Measurements from ENCODE around the gene MINDY4B. TPM values are rescaled to one million over a fixed set of nuclear protein-coding genes. Genes with fewer than 3 reads are reported as not detected.
A peak's percentile ranks its signal among the peaks of the same experiment; 100 is the strongest.

MINDY4B gene
- total and polyA plus RNA-seq, 10 of the 15 experiments (the other 5 are each of a cell fraction or from before 2014, with no cell fraction given) = not detected

DNA sequence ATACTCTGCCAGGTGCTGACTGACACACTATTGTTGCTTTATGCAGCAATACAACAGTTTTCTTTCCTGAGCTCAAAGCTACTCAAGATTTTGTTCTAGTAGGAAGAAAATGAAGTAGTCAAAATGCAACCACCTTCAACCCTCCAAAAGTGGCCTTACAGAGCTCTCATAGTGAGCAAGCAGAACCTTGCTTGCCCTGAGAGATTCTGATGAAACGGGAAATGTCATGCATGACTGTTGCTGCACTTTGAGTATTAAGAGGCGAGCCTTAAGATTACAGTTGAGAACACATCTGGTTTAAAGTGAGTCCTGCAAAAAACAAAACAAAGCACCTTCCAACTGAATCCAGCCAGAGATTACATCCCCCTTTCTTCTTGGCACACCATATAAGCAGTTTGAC lies 29.7 kb downstream of the MINDY4B start:
- ATAC-seq = peak; percentile 40; the same call in 1 of the 3 replicates

DNA sequence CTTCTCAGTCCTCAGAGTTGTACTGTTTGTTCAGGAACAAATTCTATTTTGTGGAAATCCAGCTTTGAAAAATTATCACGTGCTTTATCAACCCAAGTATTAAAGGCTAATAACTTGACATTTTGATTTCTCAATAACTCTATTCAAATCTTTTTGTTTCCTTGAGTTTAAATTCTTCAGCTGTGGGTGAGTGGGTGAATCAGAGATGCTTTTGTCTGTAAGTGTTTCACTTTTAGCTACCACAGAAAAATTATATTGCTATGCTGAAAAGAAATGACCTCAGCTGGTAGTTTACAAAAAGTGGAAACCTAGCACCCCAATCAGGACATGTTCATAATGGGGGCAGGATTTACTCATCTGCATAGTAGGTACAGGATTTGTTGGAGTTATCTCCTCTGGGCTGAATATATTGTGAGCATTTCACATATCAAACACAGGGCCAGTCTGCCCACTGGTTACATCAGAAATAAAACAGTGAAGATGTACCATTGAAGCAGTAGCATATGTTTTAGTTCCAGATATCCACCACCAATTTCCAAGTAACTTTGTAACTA lies 30.5 kb downstream of the MINDY4B start:
- Histone ChIP-seq H3K27ac (ENCODE audit: control insufficient read depth, insufficient read depth) (no peak overlapping the region), H3K9ac (ENCODE audit: control insufficient read depth, insufficient read depth, low read length) (no peak overlapping the region), H3K79me2 (ENCODE audit: control insufficient read depth, insufficient read depth, low read length) (no peaks in the 10 kb centered on the region), H2AFZ (ENCODE audit: control insufficient read depth, low read depth, low read length) (no peak overlapping the region), H3K4me1 (ENCODE audit: control insufficient read depth, insufficient read depth, low read length) (no peaks in the 10 kb centered on the region; the same call in 1 of the 2 replicates), H3K36me3 (ENCODE audit: control insufficient read depth in 2 of 2, insufficient read depth in 2 of 2, low read length in 1 of 2) (no peaks in the 10 kb centered on the region), H3K9me3 (replicated peaks; ENCODE audit: control insufficient read depth, insufficient read depth, low read length) (no peaks in the 10 kb centered on the region), H3K27me3 (replicated peaks in 1 of 2; ENCODE audit: control insufficient read depth in 2 of 2, insufficient read depth in 2 of 2, low read length in 1 of 2) (no peaks in the 10 kb centered on the region; a peak in 1 of 4 replicates), H3K4me3 (no peak overlapping the region), H4K20me1 (ENCODE audit: control insufficient read depth, insufficient read depth) (no peaks in the 10 kb centered on the region), H3K4me2 (ENCODE audit: control insufficient read depth, insufficient read depth) (no peak overlapping the region)
- intact Hi-C loops (cut with micrococcal nuclease; ENCODE audit: unreplicated experiment) (no loop called here), in situ Hi-C loops (cut with MboI) (no loop called here)
- no TSS peak for BruUV-seq (replicated peaks)
- no peak for ATAC-seq
- DNase-seq (ENCODE audit: low read depth, low spot score) = no peak
- FAIRE-seq = no peak
- SMC1A ChIA-PET (ENCODE audit: uncharacterized antibody, unreplicated experiment) = interaction anchor here (1.6 kb wide), 1 partner anchor 87 kb away, joined by 3 read pairs; no protein-coding TSS in a partner anchor
- CTCF ChIA-PET = interaction anchor here (1.1 to 1.3 kb wide), 2 partner anchors 87 to 347 kb away, joined by 3 to 7 read pairs; no protein-coding TSS in a partner anchor
- POLR2A ChIA-PET = no interaction called here
- no peak for TF ChIP-seq TAF1 (IDR thresholded peaks at IDR 0.05; ENCODE audit: borderline replicate concordance, low read depth, low read length)
- RAD21 ChIA-PET (ENCODE audit: unreplicated experiment) = no interaction called here
- 0% methylated on average over 1 of the region's 1 CpG for WGBS (ENCODE audit: insufficient coverage, insufficient replicate concordance, low lambda C conversion rate, missing lambda C conversion rate)

More for the DNA sequence above, 29.7 kb downstream of the MINDY4B start:
- Histone ChIP-seq H3K36me3 (ENCODE audit: control insufficient read depth in 2 of 2, insufficient read depth in 2 of 2, low read length in 1 of 2) (no peaks in the 10 kb centered on the region), H3K4me2 (ENCODE audit: control insufficient read depth, insufficient read depth) (no peak overlapping the region), H3K27ac (ENCODE audit: control insufficient read depth, insufficient read depth) (no peak overlapping the region), H2AFZ (ENCODE audit: control insufficient read depth, low read depth, low read length) (no peak overlapping the region), H3K27me3 (replicated peaks in 1 of 2; ENCODE audit: control insufficient read depth in 2 of 2, insufficient read depth in 2 of 2, low read length in 1 of 2) (no peaks in the 10 kb centered on the region; a peak in 1 of 4 replicates), H3K9me3 (replicated peaks; ENCODE audit: control insufficient read depth, insufficient read depth, low read length) (no peaks in the 10 kb centered on the region), H3K79me2 (ENCODE audit: control insufficient read depth, insufficient read depth, low read length) (no peaks in the 10 kb centered on the region), H4K20me1 (ENCODE audit: control insufficient read depth, insufficient read depth) (no peaks in the 10 kb centered on the region), H3K4me3 (no peak overlapping the region), H3K9ac (ENCODE audit: control insufficient read depth, insufficient read depth, low read length) (no peak overlapping the region), H3K4me1 (ENCODE audit: control insufficient read depth, insufficient read depth, low read length) (no peaks in the 10 kb centered on the region; the same call in 1 of the 2 replicates)
- 3% methylated on average over 2 of the region's 2 CpGs for WGBS (ENCODE audit: insufficient coverage, insufficient replicate concordance, low lambda C conversion rate, missing lambda C conversion rate)
- FAIRE-seq (no peak), DNase-seq (ENCODE audit: low read depth, low spot score) (no peak)
- ChIA-PET RAD21 (ENCODE audit: unreplicated experiment) (no interaction called here), POLR2A (no interaction called here), CTCF (no interaction called here), SMC1A (ENCODE audit: uncharacterized antibody, unreplicated experiment) (interaction anchor here (1.6 kb wide), 1 partner anchor 88 kb away, joined by 3 read pairs; no protein-coding TSS in a partner anchor)
- intact Hi-C loops (cut with micrococcal nuclease; ENCODE audit: unreplicated experiment) (no loop called here), in situ Hi-C loops (cut with MboI) (no loop called here)
- no TSS peak for BruUV-seq (replicated peaks)
- TF ChIP-seq BACH1 (IDR thresholded peaks at IDR 0.05; ENCODE audit: borderline replicate concordance) (no peak), BMI1 (IDR thresholded peaks at IDR 0.05; ENCODE audit: borderline replicate concordance) (no peak), CEBPB (IDR thresholded peaks at IDR 0.05; ENCODE audit: borderline replicate concordance in 1 of 2, low read depth in 2 of 2, low read length in 2 of 2) (no peak), IKZF1 (conservative IDR thresholded peaks at IDR 0.05) (no peak)
- TF ChIP-seq, protein P1, sequence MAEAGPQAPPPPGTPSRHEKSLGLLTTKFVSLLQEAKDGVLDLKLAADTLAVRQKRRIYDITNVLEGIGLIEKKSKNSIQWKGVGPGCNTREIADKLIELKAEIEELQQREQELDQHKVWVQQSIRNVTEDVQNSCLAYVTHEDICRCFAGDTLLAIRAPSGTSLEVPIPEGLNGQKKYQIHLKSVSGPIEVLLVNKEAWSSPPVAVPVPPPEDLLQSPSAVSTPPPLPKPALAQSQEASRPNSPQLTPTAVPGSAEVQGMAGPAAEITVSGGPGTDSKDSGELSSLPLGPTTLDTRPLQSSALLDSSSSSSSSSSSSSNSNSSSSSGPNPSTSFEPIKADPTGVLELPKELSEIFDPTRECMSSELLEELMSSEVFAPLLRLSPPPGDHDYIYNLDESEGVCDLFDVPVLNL (IDR thresholded peaks at IDR 0.05; ENCODE audit: low read depth, low read length) = no peak

Data from GM12878 (cell line).